Measurements from ENCODE around the gene TMC8. TPM values are rescaled to one million over a fixed set of nuclear protein-coding genes. Genes with fewer than 3 reads are reported as not detected.

Gene TMC8
- polyA plus RNA-seq, 1 experiment: not detected

DNA sequence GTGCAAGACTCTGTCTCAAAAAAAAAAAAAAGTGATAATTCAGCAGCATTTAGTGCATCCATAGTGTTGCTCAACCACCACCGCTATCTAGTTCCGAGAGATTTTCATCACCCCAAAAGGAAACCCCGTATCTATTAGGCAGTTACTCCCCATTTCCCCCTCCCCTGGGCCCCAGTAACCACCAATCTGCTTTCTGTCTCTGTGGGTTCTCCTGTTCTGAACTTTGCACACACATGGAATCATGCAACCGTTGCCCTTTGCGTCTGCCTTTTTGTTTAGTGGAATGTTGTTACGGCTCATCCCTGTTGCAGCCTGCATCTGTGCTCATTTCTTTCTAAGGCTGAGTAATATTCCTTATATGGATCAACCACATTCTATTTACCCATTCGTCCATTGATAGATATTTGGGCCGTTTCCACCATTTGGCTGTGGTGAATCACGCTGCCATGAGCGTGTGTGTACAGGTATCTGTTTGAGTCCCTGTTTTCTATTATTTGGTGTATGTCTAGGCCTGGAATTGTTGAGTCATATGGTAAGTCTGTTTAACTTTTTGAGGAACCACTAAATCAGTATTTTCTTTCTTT is 29.1 kb downstream of the TMC8 start:
- TF ChIP-seq, protein P1, sequence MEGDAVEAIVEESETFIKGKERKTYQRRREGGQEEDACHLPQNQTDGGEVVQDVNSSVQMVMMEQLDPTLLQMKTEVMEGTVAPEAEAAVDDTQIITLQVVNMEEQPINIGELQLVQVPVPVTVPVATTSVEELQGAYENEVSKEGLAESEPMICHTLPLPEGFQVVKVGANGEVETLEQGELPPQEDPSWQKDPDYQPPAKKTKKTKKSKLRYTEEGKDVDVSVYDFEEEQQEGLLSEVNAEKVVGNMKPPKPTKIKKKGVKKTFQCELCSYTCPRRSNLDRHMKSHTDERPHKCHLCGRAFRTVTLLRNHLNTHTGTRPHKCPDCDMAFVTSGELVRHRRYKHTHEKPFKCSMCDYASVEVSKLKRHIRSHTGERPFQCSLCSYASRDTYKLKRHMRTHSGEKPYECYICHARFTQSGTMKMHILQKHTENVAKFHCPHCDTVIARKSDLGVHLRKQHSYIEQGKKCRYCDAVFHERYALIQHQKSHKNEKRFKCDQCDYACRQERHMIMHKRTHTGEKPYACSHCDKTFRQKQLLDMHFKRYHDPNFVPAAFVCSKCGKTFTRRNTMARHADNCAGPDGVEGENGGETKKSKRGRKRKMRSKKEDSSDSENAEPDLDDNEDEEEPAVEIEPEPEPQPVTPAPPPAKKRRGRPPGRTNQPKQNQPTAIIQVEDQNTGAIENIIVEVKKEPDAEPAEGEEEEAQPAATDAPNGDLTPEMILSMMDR (IDR thresholded peaks at IDR 0.05; ENCODE audit: low read depth, low read length): no peak

DNA sequence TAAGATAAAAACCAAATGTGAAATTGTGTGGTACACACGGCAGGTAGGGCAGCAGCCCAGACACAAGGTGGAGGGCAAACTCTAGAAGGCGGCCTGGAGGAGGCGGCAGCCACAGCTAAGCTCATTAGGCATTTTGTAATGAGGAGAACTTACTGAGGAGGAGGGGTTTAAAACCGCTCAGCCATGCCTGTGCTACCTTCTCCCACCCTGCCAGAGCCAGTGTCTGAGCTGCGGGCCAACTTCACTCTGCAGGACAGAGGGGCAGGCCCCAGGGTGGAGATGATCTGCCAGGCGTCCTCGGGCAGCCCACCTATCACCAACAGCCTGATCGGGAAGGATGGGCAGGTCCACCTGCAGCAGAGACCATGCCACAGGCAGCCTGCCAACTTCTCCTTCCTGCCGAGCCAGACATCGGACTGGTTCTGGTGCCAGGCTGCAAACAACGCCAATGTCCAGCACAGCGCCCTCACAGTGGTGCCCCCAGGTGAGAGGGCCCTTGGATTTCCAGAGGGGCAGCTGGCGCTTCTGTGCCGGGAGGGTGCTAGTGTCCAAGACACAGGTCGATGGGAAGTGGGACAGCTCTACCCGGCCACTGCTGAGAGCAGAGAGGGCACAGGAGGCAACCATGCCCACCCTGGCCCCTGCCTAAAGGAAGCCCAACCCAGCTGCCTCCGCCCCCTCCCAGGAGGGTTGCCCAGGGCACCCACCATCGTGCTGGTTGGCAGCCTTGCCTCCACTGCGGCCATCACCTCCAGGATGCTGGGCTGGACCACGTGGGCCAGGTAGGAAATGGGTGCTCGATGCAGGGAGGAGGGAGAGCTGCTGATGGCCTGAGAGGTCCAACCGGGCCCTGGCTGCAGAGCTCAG is 33.5 kb downstream of the TMC8 start:
- POLR2A ChIA-PET: interaction anchor here (0.5 kb wide), 1 partner anchor 1607 kb away, joined by 3 read pairs; no protein-coding TSS in a partner anchor
- Histone ChIP-seq H3K9me3 (ENCODE audit: control insufficient read depth, insufficient read depth, low read length) (peaks cover 3% of the 10 kb centered on the region; the same call in 1 of the 2 replicates), H3K27me3 (ENCODE audit: control insufficient read depth, insufficient read depth, low read length) (peaks cover 3% of the 10 kb centered on the region), H3K4me3 (ENCODE audit: low read depth, low read length) (no peak overlapping the region), H3K27ac (ENCODE audit: low read depth, low read length) (no peak overlapping the region)
- TF ChIP-seq, protein P1 (IDR thresholded peaks at IDR 0.05; ENCODE audit: low read depth, low read length): no peak
- DNase-seq (ENCODE audit: low read depth, low spot score): no peak
- CTCF ChIA-PET: interaction anchor here (2.6 kb wide), 1 partner anchor 22 kb away, joined by 8 read pairs; the partner anchor contains the start of gene TK1

More for the DNA sequence above, 29.1 kb downstream of the TMC8 start:
- no peak overlapping the region for H3K4me3 ChIP-seq (ENCODE audit: low read depth, low read length)
- H3K27ac ChIP-seq (ENCODE audit: low read depth, low read length): peak overlapping the region; percentile 57
- H3K27me3 ChIP-seq (ENCODE audit: control insufficient read depth, insufficient read depth, low read length): no peaks in the 10 kb centered on the region
- CTCF ChIA-PET: no interaction called here
- peaks cover 3% of the 10 kb centered on the region; the same call in 1 of the 2 replicates for H3K9me3 ChIP-seq (ENCODE audit: control insufficient read depth, insufficient read depth, low read length)
- POLR2A ChIA-PET: no interaction called here
- DNase-seq (ENCODE audit: low read depth, low spot score): peak; percentile 80

DNA sequence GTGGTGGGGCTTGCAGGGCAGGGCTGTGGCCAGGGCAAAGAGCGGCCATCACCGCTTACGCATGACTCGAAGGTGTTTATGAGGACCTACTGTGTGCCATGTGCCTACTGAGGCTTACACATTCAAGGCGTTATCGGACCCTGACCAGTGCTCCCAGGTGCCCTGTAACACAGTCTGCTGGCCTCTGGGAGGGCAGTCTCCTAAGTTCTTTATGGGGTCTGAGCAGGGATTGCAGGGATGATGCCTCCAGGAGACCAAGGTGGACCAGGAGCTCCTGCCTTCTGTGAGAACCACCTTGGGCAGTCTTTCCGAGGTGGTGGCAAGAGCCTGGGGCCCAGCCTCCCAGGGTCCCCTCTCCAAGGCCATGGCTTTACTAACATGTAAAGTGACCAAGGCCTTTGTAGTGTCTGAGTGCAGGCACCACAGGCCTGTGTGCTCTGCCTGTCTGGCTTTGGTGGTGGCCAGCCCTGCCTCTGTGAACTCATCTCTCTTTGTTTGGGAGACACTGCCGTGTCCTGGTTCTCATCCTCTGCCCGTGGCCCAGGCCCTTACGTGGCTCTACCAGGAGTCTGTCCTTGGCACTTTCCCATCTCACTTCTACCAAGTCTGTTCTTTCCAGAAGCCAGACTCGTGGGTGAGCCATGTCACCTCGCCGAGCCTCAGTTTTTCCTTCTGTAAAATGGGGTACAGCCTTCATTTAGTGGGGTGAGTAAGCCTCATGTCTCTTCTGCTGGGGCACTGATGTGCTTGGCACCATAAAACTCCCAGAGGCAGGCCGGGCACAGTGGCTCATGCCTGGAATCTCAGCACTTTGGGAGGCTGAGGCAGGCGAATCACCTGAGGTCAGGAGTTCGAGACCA is 34.4 kb downstream of the TMC8 start:
- Histone ChIP-seq H3K4me3 (ENCODE audit: low read depth, low read length) (no peak overlapping the region), H3K9me3 (ENCODE audit: control insufficient read depth, insufficient read depth, low read length) (peaks cover 3% of the 10 kb centered on the region; the same call in 1 of the 2 replicates), H3K27ac (ENCODE audit: low read depth, low read length) (no peak overlapping the region), H3K27me3 (ENCODE audit: control insufficient read depth, insufficient read depth, low read length) (peaks cover 3% of the 10 kb centered on the region)
- no peak for DNase-seq (ENCODE audit: low read depth, low spot score)
- POLR2A ChIA-PET: interaction anchor here (0.5 kb wide), 1 partner anchor 1608 kb away, joined by 3 read pairs; no protein-coding TSS in a partner anchor
- TF ChIP-seq, protein P1 (IDR thresholded peaks at IDR 0.05; ENCODE audit: low read depth, low read length): no peak
- CTCF ChIA-PET: no interaction called here

DNA sequence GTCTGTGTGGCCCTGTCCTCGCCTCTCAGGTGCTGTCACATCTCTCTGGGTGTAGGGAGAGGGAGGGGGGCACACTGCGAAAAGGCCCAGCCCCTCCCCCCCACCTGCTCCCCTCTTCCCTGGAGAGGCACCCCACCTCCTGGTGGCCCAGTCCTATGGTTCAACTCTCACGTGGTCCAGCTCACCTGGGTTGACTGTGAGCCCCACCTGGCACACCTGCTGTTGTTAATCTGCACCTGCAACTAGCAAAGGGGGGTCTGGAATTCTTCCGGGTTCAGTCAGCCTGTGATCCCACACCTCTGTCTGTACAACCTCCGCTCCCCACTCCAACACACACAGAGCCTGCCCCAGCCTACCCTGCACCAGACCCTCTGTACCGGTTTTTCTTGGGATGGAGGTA is 35.8 kb downstream of the TMC8 start:
- POLR2A ChIA-PET: no interaction called here
- CTCF ChIA-PET: no interaction called here
- Histone ChIP-seq H3K9me3 (ENCODE audit: control insufficient read depth, insufficient read depth, low read length) (no peaks in the 10 kb centered on the region), H3K27me3 (ENCODE audit: control insufficient read depth, insufficient read depth, low read length) (peaks cover 3% of the 10 kb centered on the region), H3K4me3 (ENCODE audit: low read depth, low read length) (no peak overlapping the region), H3K27ac (ENCODE audit: low read depth, low read length) (no peak overlapping the region)
- DNase-seq (ENCODE audit: low read depth, low spot score): no peak
- TF ChIP-seq, protein P1 (IDR thresholded peaks at IDR 0.05; ENCODE audit: low read depth, low read length): no peak

Measured in AG04450 (cell line).